Measurements from ENCODE around the gene RASA1. TPM values are rescaled to one million over a fixed set of nuclear protein-coding genes. Genes with fewer than 3 reads are reported as not detected.

Gene RASA1
- total and polyA plus RNA-seq, 9 of the 15 experiments (the other 6 are each of a cell fraction or from before 2014, with no cell fraction given), result 3.2 to 17.3 (median 9.2) TPM

DNA sequence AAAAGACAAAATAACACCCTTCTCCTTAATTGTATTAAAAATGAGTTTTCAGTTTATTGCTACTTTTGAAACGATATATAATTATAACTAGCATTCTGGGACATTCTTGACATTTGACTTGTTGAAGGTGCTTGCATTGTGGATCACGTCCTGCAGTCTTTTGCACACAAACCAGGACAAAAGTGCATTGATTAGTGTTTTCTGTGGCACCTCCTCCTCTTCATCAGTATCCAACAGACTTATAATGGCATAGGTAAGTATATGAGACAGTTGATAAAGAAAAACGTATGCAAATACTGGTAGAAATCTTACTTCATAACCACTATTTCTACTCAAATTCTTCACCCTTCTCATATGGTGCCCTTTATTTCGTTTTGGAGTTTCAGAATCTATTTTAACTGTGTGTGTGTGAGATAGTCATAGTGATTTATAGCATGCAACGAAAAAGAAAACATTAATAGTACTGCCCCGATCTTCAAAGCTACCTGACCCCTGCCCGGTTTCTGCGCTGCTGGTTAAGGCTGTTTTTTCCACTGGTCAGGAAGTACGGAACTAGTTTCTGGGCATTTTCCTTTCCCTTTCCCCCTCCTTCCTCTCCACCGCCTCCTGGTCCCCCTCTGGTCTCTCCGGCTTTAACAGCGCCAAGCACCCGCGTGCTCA is 639 bp upstream of the RASA1 start:
- ChIA-PET CTCF (ENCODE audit: low intra/inter-chr PET ratio) (no interaction called here), POLR2A (interaction anchor here (0.6 to 1.5 kb wide), 3 partner anchors 16 to 157 kb away, joined by 3 to 4 read pairs (median 4); no protein-coding TSS in a partner anchor)
- H3K9me3 ChIP-seq (replicated peaks; ENCODE audit: control insufficient read depth, insufficient read depth, low read depth, low read length), result no peaks in the 10 kb centered on the region
- peak overlapping the region; percentile 88 for H3K27ac ChIP-seq (ENCODE audit: extremely low read depth, low read depth, low read length)
- FAIRE-seq, result no peak
- peak overlapping the region; percentile 94 for H2AFZ ChIP-seq (ENCODE audit: low read depth, low read length)
- peaks cover 31% of the 10 kb centered on the region for H3K79me2 ChIP-seq (ENCODE audit: control insufficient read depth, insufficient read depth, low read length)
- H3K4me3 ChIP-seq, result peak overlapping the region; percentile 87
- H3K4me1 ChIP-seq (replicated peaks in 1 of 2; ENCODE audit: control insufficient read depth in 2 of 2, insufficient read depth in 2 of 2, low read length in 2 of 2), result peaks cover 6 to 14% of the 10 kb centered on the region in 2 experiments; a peak in 2 of 5 replicates
- WGBS (ENCODE audit: insufficient coverage, low coverage, missing lambda C conversion rate), result 4% methylated on average over 10 of the region's 14 CpGs
- no peak for DNase-seq (ENCODE audit: extremely low read depth in 1 of 4, low spot score in 3 of 4)
- ATAC-seq, result no peak
- peak overlapping the region; percentile 97 for H3K4me2 ChIP-seq (ENCODE audit: insufficient read depth, low read length)
- in situ Hi-C loops (cut with MboI), result no loop called here
- BruUV-seq (replicated peaks), result TSS peak; percentile 98
- intact Hi-C loops (cut with micrococcal nuclease), result loop anchor here (2.0 to 10.0 kb wide), 3 partner anchors 128 to 152 kb away; partner anchors contain the start of gene CCNH
- no peaks in the 10 kb centered on the region for H3K9me1 ChIP-seq (ENCODE audit: control insufficient read depth, insufficient read depth, low read length)
- H3K36me3 ChIP-seq (ENCODE audit: control insufficient read depth, insufficient read depth, low read length), result peaks cover 2% of the 10 kb centered on the region; the same call in 2 of the 3 replicates
- no peaks in the 10 kb centered on the region for H3K27me3 ChIP-seq (ENCODE audit: control insufficient read depth in 2 of 2, insufficient read depth in 2 of 2, low read length in 2 of 2)
- H3K9ac ChIP-seq (ENCODE audit: insufficient read depth in 1 of 2, low read depth in 2 of 2, low read length in 2 of 2), result peak overlapping the region; percentile 79 to 97
- no peaks in the 10 kb centered on the region for H4K20me1 ChIP-seq (replicated peaks; ENCODE audit: control insufficient read depth, insufficient read depth, low read length)
- TF ChIP-seq SRSF9 (IDR thresholded peaks at IDR 0.05; ENCODE audit: borderline replicate concordance, low read depth, low read length) (no peak), ARID1B (IDR thresholded peaks at IDR 0.05) (no peak), SRSF1 (IDR thresholded peaks at IDR 0.05; ENCODE audit: low read depth, low read length) (no peak), NCOR1 (IDR thresholded peaks at IDR 0.05) (no peak; the same call in 1 of the 2 replicates), PTTG1 (tag; IDR thresholded peaks at IDR 0.05; ENCODE audit: low read depth) (no peak), NFRKB (IDR thresholded peaks at IDR 0.05; ENCODE audit: low read depth) (peak; percentile 26; the same call in 1 of the 2 replicates)
- TF ChIP-seq, protein P1, sequence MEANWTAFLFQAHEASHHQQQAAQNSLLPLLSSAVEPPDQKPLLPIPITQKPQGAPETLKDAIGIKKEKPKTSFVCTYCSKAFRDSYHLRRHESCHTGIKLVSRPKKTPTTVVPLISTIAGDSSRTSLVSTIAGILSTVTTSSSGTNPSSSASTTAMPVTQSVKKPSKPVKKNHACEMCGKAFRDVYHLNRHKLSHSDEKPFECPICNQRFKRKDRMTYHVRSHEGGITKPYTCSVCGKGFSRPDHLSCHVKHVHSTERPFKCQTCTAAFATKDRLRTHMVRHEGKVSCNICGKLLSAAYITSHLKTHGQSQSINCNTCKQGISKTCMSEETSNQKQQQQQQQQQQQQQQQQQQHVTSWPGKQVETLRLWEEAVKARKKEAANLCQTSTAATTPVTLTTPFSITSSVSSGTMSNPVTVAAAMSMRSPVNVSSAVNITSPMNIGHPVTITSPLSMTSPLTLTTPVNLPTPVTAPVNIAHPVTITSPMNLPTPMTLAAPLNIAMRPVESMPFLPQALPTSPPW (CRISPR knock-in tag; IDR thresholded peaks at IDR 0.05), result no peak
- TF ChIP-seq, protein P2, sequence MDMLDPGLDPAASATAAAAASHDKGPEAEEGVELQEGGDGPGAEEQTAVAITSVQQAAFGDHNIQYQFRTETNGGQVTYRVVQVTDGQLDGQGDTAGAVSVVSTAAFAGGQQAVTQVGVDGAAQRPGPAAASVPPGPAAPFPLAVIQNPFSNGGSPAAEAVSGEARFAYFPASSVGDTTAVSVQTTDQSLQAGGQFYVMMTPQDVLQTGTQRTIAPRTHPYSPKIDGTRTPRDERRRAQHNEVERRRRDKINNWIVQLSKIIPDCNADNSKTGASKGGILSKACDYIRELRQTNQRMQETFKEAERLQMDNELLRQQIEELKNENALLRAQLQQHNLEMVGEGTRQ (CRISPR knock-in tag; IDR thresholded peaks at IDR 0.05), result no peak
- TF ChIP-seq, protein P3, sequence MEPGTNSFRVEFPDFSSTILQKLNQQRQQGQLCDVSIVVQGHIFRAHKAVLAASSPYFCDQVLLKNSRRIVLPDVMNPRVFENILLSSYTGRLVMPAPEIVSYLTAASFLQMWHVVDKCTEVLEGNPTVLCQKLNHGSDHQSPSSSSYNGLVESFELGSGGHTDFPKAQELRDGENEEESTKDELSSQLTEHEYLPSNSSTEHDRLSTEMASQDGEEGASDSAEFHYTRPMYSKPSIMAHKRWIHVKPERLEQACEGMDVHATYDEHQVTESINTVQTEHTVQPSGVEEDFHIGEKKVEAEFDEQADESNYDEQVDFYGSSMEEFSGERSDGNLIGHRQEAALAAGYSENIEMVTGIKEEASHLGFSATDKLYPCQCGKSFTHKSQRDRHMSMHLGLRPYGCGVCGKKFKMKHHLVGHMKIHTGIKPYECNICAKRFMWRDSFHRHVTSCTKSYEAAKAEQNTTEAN (CRISPR knock-in tag; IDR thresholded peaks at IDR 0.05), result no peak
- TF ChIP-seq, protein P4, sequence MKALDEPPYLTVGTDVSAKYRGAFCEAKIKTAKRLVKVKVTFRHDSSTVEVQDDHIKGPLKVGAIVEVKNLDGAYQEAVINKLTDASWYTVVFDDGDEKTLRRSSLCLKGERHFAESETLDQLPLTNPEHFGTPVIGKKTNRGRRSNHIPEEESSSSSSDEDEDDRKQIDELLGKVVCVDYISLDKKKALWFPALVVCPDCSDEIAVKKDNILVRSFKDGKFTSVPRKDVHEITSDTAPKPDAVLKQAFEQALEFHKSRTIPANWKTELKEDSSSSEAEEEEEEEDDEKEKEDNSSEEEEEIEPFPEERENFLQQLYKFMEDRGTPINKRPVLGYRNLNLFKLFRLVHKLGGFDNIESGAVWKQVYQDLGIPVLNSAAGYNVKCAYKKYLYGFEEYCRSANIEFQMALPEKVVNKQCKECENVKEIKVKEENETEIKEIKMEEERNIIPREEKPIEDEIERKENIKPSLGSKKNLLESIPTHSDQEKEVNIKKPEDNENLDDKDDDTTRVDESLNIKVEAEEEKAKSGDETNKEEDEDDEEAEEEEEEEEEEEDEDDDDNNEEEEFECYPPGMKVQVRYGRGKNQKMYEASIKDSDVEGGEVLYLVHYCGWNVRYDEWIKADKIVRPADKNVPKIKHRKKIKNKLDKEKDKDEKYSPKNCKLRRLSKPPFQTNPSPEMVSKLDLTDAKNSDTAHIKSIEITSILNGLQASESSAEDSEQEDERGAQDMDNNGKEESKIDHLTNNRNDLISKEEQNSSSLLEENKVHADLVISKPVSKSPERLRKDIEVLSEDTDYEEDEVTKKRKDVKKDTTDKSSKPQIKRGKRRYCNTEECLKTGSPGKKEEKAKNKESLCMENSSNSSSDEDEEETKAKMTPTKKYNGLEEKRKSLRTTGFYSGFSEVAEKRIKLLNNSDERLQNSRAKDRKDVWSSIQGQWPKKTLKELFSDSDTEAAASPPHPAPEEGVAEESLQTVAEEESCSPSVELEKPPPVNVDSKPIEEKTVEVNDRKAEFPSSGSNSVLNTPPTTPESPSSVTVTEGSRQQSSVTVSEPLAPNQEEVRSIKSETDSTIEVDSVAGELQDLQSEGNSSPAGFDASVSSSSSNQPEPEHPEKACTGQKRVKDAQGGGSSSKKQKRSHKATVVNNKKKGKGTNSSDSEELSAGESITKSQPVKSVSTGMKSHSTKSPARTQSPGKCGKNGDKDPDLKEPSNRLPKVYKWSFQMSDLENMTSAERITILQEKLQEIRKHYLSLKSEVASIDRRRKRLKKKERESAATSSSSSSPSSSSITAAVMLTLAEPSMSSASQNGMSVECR (CRISPR knock-in tag; IDR thresholded peaks at IDR 0.05), result 0 out of 2 replicates have a peak, but pooled peaks have one; percentile 26

Data from K562 (cell line).